DMS 273 (cell line): ENCODE measurements around the gene SLC4A4.

Experiments
- DNase-seq: peaks from one replicate; lab custom pipeline; 2025; ENCODE audit not compliant: unreplicated experiment; lab: John Stamatoyannopoulos, UW

SLC4A4 gene

GRCh38 chr4:71533121-71533520, 194.3 kb downstream of the SLC4A4 start:
- DNase-seq, result no peak

- no peak for DNase-seq
Observed at GRCh38 chr4:71537551-71538065, 198.8 kb downstream of the SLC4A4 start.

- no peak for DNase-seq
Observed at GRCh38 chr4:71538528-71538927, 199.7 kb downstream of the SLC4A4 start.

- DNase-seq, result no peak
Observed at GRCh38 chr4:71540749-71541269, 202.0 kb downstream of the SLC4A4 start.

GRCh38 chr4:71541541-71541940, 202.7 kb downstream of the SLC4A4 start:
- DNase-seq, result no peak

- no peak for DNase-seq
Observed at GRCh38 chr4:71545168-71545567, 206.3 kb downstream of the SLC4A4 start.

GRCh38 chr4:71549516-71550160, 210.8 kb downstream of the SLC4A4 start:
- DNase-seq, result no peak

- DNase-seq, result peak; percentile 1
Observed at GRCh38 chr4:71550220-71551165, 211.7 kb downstream of the SLC4A4 start.

- peak; percentile 49 for DNase-seq
Observed at GRCh38 chr4:71553605-71554004, 214.8 kb downstream of the SLC4A4 start.

- no peak for DNase-seq
Observed at GRCh38 chr4:71554025-71554424, 215.2 kb downstream of the SLC4A4 start.

GRCh38 chr4:71558248-71558647, 219.4 kb downstream of the SLC4A4 start:
- no peak for DNase-seq

GRCh38 chr4:71559957-71560571, 221.2 kb downstream of the SLC4A4 start:
- DNase-seq, result no peak

- DNase-seq, result no peak
Observed at GRCh38 chr4:71564775-71565174, 226.0 kb downstream of the SLC4A4 start.

GRCh38 chr4:71566856-71567255, 228.0 kb downstream of the SLC4A4 start:
- DNase-seq, result no peak

GRCh38 chr4:71568131-71568530, 229.3 kb downstream of the SLC4A4 start:
- no peak for DNase-seq

GRCh38 chr4:71570492-71570891, 231.7 kb downstream of the SLC4A4 start:
- no peak for DNase-seq

GRCh38 chr4:71571346-71571745, 232.5 kb downstream of the SLC4A4 start:
- no peak for DNase-seq

GRCh38 chr4:71583971-71584370, 245.2 kb downstream of the SLC4A4 start:
- no peak for DNase-seq

- no peak for DNase-seq
Observed at GRCh38 chr4:71584585-71584984, 245.8 kb downstream of the SLC4A4 start.

GRCh38 chr4:71586087-71586763, 247.4 kb downstream of the SLC4A4 start:
- no peak for DNase-seq

- no peak for DNase-seq
Observed at GRCh38 chr4:71587995-71588394, 249.2 kb downstream of the SLC4A4 start.
